Keratinocyte (primary cell): ENCODE data around the gene ITIH2. TPM values are rescaled to one million over a fixed set of nuclear protein-coding genes. Genes with fewer than 3 reads are reported as not detected.

Experiments
- DNase-seq: peaks from one replicate; pipeline ENCODE4 v3.0.0-alpha.2; 2011; ENCODE audit warnings: low read depth, missing footprints, low spot score
- FAIRE-seq: peaks from 2 replicates; lab custom pipeline; 2011; peaks lifted over from hg19 to GRCh38; lab: Jason Lieb, UNC
- H2AFZ ChIP-seq: 2 replicates; pipeline ENCODE4 v1.6.0; 2012; ENCODE audit warnings: low read length, control low read depth, inconsistent platforms; ENCODE audit not compliant: control insufficient read depth
- H3K27ac ChIP-seq: 2 replicates; pipeline ENCODE4 v1.5.1; 2011; ENCODE audit warnings: low read length; ENCODE audit not compliant: control insufficient read depth, insufficient read depth
- H3K27me3 ChIP-seq: 3 replicates; pipeline ENCODE4 v1.6.0; 2011; ENCODE audit warnings: low read length; ENCODE audit not compliant: control insufficient read depth, insufficient read depth; ENCODE audit errors: extremely low read depth
- H3K36me3 ChIP-seq, 2 experiments: 2 replicates in 1 of 2; 3 replicates in 1 of 2; pipeline ENCODE4 v1.5.1; 2011; ENCODE audit warnings: low read length in 2 of 2, mild to moderate bottlenecking in 1 of 2; ENCODE audit not compliant: control insufficient read depth in 2 of 2, insufficient read depth in 2 of 2; ENCODE audit errors: extremely low read depth in 1 of 2
- H3K4me1 ChIP-seq: 3 replicates; pipeline ENCODE4 v1.5.1; 2011; ENCODE audit warnings: low read length; ENCODE audit not compliant: control insufficient read depth, insufficient read depth; ENCODE audit errors: extremely low read depth
- H3K4me2 ChIP-seq: 3 replicates; pipeline ENCODE4 v1.6.0; 2011; ENCODE audit warnings: low read depth, low read length; ENCODE audit not compliant: control insufficient read depth, insufficient read depth; ENCODE audit errors: extremely low read depth
- H3K4me3 ChIP-seq, 3 experiments: fragments of 200-600 bp in 1 of 3; sonication (generic) in 1 of 3; 2 replicates in 2 of 3; 3 replicates in 1 of 3; pipeline ENCODE4 v1.5.1; 2011 to 2016; ENCODE audit warnings: low read length in 3 of 3, mild to moderate bottlenecking in 3 of 3, control low read depth in 2 of 3, inconsistent platforms in 1 of 3, low read depth in 1 of 3, mixed read lengths in 1 of 3, mixed run types in 1 of 3, moderate library complexity in 1 of 3; ENCODE audit not compliant: control insufficient read depth in 2 of 3, insufficient read depth in 2 of 3; ENCODE audit errors: extremely low read depth in 1 of 3
- H3K79me2 ChIP-seq: 2 replicates; pipeline ENCODE4 v1.6.0; 2012; ENCODE audit warnings: low read length; ENCODE audit not compliant: control insufficient read depth, insufficient read depth
- H3K9ac ChIP-seq: 3 replicates; pipeline ENCODE4 v1.6.0; 2011; ENCODE audit warnings: low read length; ENCODE audit not compliant: control insufficient read depth, insufficient read depth; ENCODE audit errors: extremely low read depth
- H3K9me1 ChIP-seq: 3 replicates; pipeline ENCODE4 v1.6.0; 2011; ENCODE audit warnings: low read length; ENCODE audit not compliant: control insufficient read depth, insufficient read depth; ENCODE audit errors: extremely low read depth
- H3K9me3 ChIP-seq: 2 replicates; pipeline ENCODE4 v1.5.1; 2012; ENCODE audit warnings: low read depth, low read length; ENCODE audit not compliant: control insufficient read depth
- H4K20me1 ChIP-seq: 3 replicates; pipeline ENCODE4 v1.6.0; 2011; ENCODE audit warnings: low read length; ENCODE audit not compliant: control insufficient read depth, insufficient read depth; ENCODE audit errors: extremely low read depth
- CTCF ChIP-seq, 3 experiments: IDR thresholded peaks in 1 of 3; conservative IDR thresholded peaks in 1 of 3; optimal IDR thresholded peaks in 1 of 3; 2 replicates in 2 of 3; 3 replicates in 1 of 3; pipeline versions ENCODE3 to v1.5.1; 2011; ENCODE audit warnings: low read length in 3 of 3, mild to moderate bottlenecking in 3 of 3, moderate library complexity in 2 of 3, control low read depth in 1 of 3, inconsistent platforms in 1 of 3; ENCODE audit not compliant: insufficient read depth in 2 of 3; ENCODE audit errors: extremely low read depth in 1 of 3
- EZH2 ChIP-seq: IDR thresholded peaks from one replicate; pipeline ENCODE4 v1.6.1; 2012; ENCODE audit warnings: inconsistent platforms, mild to moderate bottlenecking, low read length, moderate library complexity
- dilution Hi-C: fragments of 300-500 bp; cut with MboI; formaldehyde crosslinking; loops from one replicate; pipeline ENCODE4 v1.7.0; 2020; ENCODE audit warnings: low sequenced_read_pairs; ENCODE audit not compliant: extremely low pct_ligation_motif_present
- polyA plus RNA-seq, 5 experiments: library from polyadenylated mRNA; depleted of rRNA in 3 of 5; stranded (reverse) in 3 of 5; stranded (forward) in 1 of 5; unstranded in 1 of 5; fragments of >200 nt; gene quantifications; 1 replicate in 1 of 5; 2 replicates in 3 of 5; 3 replicates in 1 of 5; pipeline versions ENCODE4 v1.2.1 to v1.2.3, GENCODE V29; 2011 to 2012; ENCODE audit warnings: missing spikeins in 2 of 5, low read depth in 1 of 5, low replicate concordance in 1 of 5

The ITIH2 gene
- polyA plus RNA-seq, 1 donor (not counting 4 experiments of a cell fraction or from before 2014, with no cell fraction given) = not detected

- dilution Hi-C loops = no loop called here
- Histone ChIP-seq H3K27ac (no peak overlapping the region), H3K4me3 (no peak overlapping the region), H2AFZ (no peak overlapping the region), H4K20me1 (no peaks in the 10 kb centered on the region), H3K9me3 (no peaks in the 10 kb centered on the region), H3K9ac (no peak overlapping the region), H3K4me1 (no peaks in the 10 kb centered on the region), H3K4me2 (no peak overlapping the region), H3K9me1 (no peaks in the 10 kb centered on the region), H3K36me3 (no peaks in the 10 kb centered on the region), H3K27me3 (peaks cover 4% of the 10 kb centered on the region), H3K79me2 (no peaks in the 10 kb centered on the region)
- DNase-seq (no peak), FAIRE-seq (no peak)
- no peak for TF ChIP-seq EZH2
- TF ChIP-seq CTCF (optimal IDR thresholded peaks at IDR 0.05 in 1 of 3, IDR thresholded peaks at IDR 0.05 in 1 of 3, conservative IDR thresholded peaks at IDR 0.05 in 1 of 3; ENCODE audit: extremely low read depth in 1 of 3, insufficient read depth in 2 of 3, low read length in 3 of 3) = no peak
Observed at GRCh38 chr10:7722927-7723529, 19.9 kb downstream of the ITIH2 start.

GRCh38 chr10:7734821-7735220, 31.7 kb downstream of the ITIH2 start:
- H3K4me2 ChIP-seq = no peak overlapping the region
- no peaks in the 10 kb centered on the region for H3K79me2 ChIP-seq
- H2AFZ ChIP-seq = no peak overlapping the region
- H4K20me1 ChIP-seq = no peaks in the 10 kb centered on the region
- no peaks in the 10 kb centered on the region for H3K4me1 ChIP-seq
- FAIRE-seq = no peak
- H3K27me3 ChIP-seq = no peaks in the 10 kb centered on the region
- dilution Hi-C loops = no loop called here
- no peaks in the 10 kb centered on the region for H3K9me1 ChIP-seq
- no peaks in the 10 kb centered on the region for H3K9me3 ChIP-seq
- no peak overlapping the region for H3K9ac ChIP-seq
- no peaks in the 10 kb centered on the region for H3K36me3 ChIP-seq
- no peak for TF ChIP-seq CTCF (optimal IDR thresholded peaks at IDR 0.05 in 1 of 3, IDR thresholded peaks at IDR 0.05 in 1 of 3, conservative IDR thresholded peaks at IDR 0.05 in 1 of 3; ENCODE audit: extremely low read depth in 1 of 3, insufficient read depth in 2 of 3, low read length in 3 of 3)
- no peak for TF ChIP-seq EZH2
- DNase-seq = no peak
- no peak overlapping the region for H3K4me3 ChIP-seq
- no peak overlapping the region for H3K27ac ChIP-seq
